ENCODE measurements around the gene PDZD4. TPM values are rescaled to one million over a fixed set of nuclear protein-coding genes. Genes with fewer than 3 reads are reported as not detected.

The PDZD4 gene, protein sequence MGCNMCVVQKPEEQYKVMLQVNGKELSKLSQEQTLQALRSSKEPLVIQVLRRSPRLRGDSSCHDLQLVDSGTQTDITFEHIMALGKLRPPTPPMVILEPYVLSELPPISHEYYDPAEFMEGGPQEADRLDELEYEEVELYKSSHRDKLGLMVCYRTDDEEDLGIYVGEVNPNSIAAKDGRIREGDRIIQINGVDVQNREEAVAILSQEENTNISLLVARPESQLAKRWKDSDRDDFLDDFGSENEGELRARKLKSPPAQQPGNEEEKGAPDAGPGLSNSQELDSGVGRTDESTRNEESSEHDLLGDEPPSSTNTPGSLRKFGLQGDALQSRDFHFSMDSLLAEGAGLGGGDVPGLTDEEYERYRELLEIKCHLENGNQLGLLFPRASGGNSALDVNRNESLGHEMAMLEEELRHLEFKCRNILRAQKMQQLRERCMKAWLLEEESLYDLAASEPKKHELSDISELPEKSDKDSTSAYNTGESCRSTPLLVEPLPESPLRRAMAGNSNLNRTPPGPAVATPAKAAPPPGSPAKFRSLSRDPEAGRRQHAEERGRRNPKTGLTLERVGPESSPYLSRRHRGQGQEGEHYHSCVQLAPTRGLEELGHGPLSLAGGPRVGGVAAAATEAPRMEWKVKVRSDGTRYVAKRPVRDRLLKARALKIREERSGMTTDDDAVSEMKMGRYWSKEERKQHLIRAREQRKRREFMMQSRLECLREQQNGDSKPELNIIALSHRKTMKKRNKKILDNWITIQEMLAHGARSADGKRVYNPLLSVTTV
- total RNA-seq (2022; extraction: Qiagen RNA extraction; ENCODE audit: low read depth): 2.9 to 4.8 TPM (median 3.6 TPM) in 5 replicates

GRCh38 chrX:153829799-153830639 is at the start of gene PDZD4:
PDZD4 (minus strand) TSS chrX:153830544; CDS start chrX:153830298, 246 bp downstream.

GRCh38 chrX:153794018-153794896 is 36.1 kb downstream of the PDZD4 start, which contains the start of the genes IDH3G and SSR4:
IDH3G (minus strand) TSS chrX:153794375; CDS start chrX:153794326, 49 bp downstream.
SSR4 (plus strand) TSS chrX:153794668; CDS start chrX:153794688, 20 bp downstream.

GRCh38 chrX:153780678-153781427 is 49.5 kb downstream of the PDZD4 start, which contains the start of gene SRPK3:
SRPK3 (plus strand) TSS chrX:153781041; CDS start chrX:153781087, 46 bp downstream.

DNA sequence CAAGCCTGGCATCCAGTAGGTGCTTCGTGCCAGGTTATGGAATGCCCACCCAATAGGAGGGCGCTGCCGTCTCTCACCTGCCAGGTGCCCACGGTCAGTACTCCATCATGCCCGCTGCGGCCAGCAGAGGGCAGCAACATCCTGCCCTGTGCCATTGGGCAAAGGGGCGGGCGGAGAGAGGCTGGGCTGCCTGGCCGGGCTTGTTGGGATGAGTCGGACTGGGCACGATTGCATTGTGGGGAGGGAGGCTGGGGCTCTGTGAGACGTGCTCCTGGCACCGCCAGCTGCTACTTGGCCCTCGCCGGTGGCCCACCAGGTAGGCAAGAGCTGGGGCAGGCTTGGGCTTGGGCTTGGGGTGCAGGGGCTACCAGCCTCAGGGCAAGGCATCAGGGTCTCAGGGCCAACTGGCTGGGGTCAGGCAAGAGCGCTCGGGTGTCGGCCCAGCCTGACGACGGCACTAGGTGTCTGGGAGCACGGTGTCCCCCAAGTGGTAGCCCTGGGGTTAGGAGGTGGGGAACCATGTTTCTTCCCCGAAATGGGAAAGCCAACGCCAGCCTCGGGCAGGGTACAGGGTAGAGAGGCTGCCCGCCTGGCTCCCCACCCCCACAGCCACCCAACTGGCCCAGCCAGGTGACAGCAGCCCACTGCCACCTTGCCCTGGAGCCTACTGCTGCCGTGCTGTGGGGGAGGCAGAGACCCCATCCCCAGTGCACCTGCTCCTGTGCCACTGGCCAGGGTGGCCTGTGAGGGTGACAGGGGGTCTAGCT is 66.2 kb downstream of the PDZD4 start, which contains the start of gene PLXNB3:
PLXNB3 (plus strand) TSS at position 261 of the 767 bp plus-strand sequence. CDS start 1,287 bp downstream, outside the sequence.

Other genes starting within 250 kb of the PDZD4 start
- 38.7 to 61.9 TPM (median 57.2 TPM) in 5 replicates for gene CCNQ, start 231.4 kb downstream of the PDZD4 start, total RNA-seq (2022; extraction: Qiagen RNA extraction; ENCODE audit: low read depth)
- 1.2 to 1.7 TPM (median 1.5 TPM) in 5 replicates for gene DUSP9, start 183.3 kb downstream of the PDZD4 start, total RNA-seq (2022; extraction: Qiagen RNA extraction; ENCODE audit: low read depth)
- 0.29 to 0.48 TPM (median 0.36 TPM) in 3 of 5 replicates, not detected in the others for gene PNCK, start 156.7 kb downstream of the PDZD4 start, total RNA-seq (2022; extraction: Qiagen RNA extraction; ENCODE audit: low read depth)
- gene SLC6A8, start 142.6 kb downstream of the PDZD4 start, total RNA-seq (2022; extraction: Qiagen RNA extraction; ENCODE audit: low read depth): 7.1 to 15.8 TPM (median 12.0 TPM) in 5 replicates
- gene BCAP31, start 106.2 kb downstream of the PDZD4 start, total RNA-seq (2022; extraction: Qiagen RNA extraction; ENCODE audit: low read depth): 340 to 404 TPM (median 385 TPM) in 5 replicates
- gene ABCD1, start 105.7 kb downstream of the PDZD4 start, total RNA-seq (2022; extraction: Qiagen RNA extraction; ENCODE audit: low read depth): 2.0 to 4.4 TPM (median 3.4 TPM) in 5 replicates
- 2.2 to 7.0 TPM (median 5.0 TPM) in 5 replicates for gene PLXNB3, start 66.3 kb downstream of the PDZD4 start, total RNA-seq (2022; extraction: Qiagen RNA extraction; ENCODE audit: low read depth)
- 0.04 TPM in 1 of 5 replicates, not detected in the others for gene SRPK3, start 49.5 kb downstream of the PDZD4 start, total RNA-seq (2022; extraction: Qiagen RNA extraction; ENCODE audit: low read depth)
- gene IDH3G, start 36.2 kb downstream of the PDZD4 start, total RNA-seq (2022; extraction: Qiagen RNA extraction; ENCODE audit: low read depth): 49.5 to 70.3 TPM (median 66.5 TPM) in 5 replicates
- gene SSR4, start 35.9 kb downstream of the PDZD4 start, total RNA-seq (2022; extraction: Qiagen RNA extraction; ENCODE audit: low read depth): 334 to 461 TPM (median 405 TPM) in 5 replicates
- 18.2 to 26.1 TPM (median 21.4 TPM) in 5 replicates for gene L1CAM, start 55.6 kb upstream of the PDZD4 start, total RNA-seq (2022; extraction: Qiagen RNA extraction; ENCODE audit: low read depth)
- not detected in 5 replicates for gene AVPR2, start 74.1 kb upstream of the PDZD4 start, total RNA-seq (2022; extraction: Qiagen RNA extraction; ENCODE audit: low read depth)
- gene ARHGAP4, start 95.7 kb upstream of the PDZD4 start, total RNA-seq (2022; extraction: Qiagen RNA extraction; ENCODE audit: low read depth): 0.98 to 2.9 TPM (median 2.2 TPM) in 5 replicates
- 197 to 231 TPM (median 204 TPM) in 5 replicates for gene NAA10, start 104.5 kb upstream of the PDZD4 start, total RNA-seq (2022; extraction: Qiagen RNA extraction; ENCODE audit: low read depth)
- gene RENBP, start 114.1 kb upstream of the PDZD4 start, total RNA-seq (2022; extraction: Qiagen RNA extraction; ENCODE audit: low read depth): 0.38 TPM in 1 of 5 replicates, not detected in the others
- 25.8 to 45.1 TPM (median 41.4 TPM) in 5 replicates for gene HCFC1, start 141.3 kb upstream of the PDZD4 start, total RNA-seq (2022; extraction: Qiagen RNA extraction; ENCODE audit: low read depth)
- 4.2 to 10.2 TPM (median 5.9 TPM) in 5 replicates for gene TMEM187, start 142.2 kb upstream of the PDZD4 start, total RNA-seq (2022; extraction: Qiagen RNA extraction; ENCODE audit: low read depth)
- gene IRAK1, start 189.4 kb upstream of the PDZD4 start, total RNA-seq (2022; extraction: Qiagen RNA extraction; ENCODE audit: low read depth): 150 to 229 TPM (median 227 TPM) in 5 replicates

Data from A549 treated with ZK216348 at 1 μM for 4 hours (cell line).